Skeletal muscle tissue (tissue), 4 donors: ENCODE results near the gene C16orf78. TPM values are rescaled to one million over a fixed set of nuclear protein-coding genes. Genes with fewer than 3 reads are reported as not detected.

Source experiments
- H3K27ac ChIP-seq: one replicate; pipeline ENCODE4 v1.7.0; 2013; ENCODE audit warnings: mild to moderate bottlenecking, low read depth, low read length, inconsistent platforms
- H3K27me3 ChIP-seq, 3 donors: one replicate each; pipeline ENCODE4 v1.7.0; 2013; ENCODE audit warnings: low read length in 3 of 3; ENCODE audit not compliant: control insufficient read depth in 3 of 3, insufficient read depth in 3 of 3
- H3K36me3 ChIP-seq, 3 donors: one replicate each; pipeline ENCODE4 v1.7.0; 2013; ENCODE audit warnings: low read length in 3 of 3; ENCODE audit not compliant: control insufficient read depth in 3 of 3, insufficient read depth in 3 of 3
- H3K4me1 ChIP-seq, 3 donors: one replicate each; pipeline ENCODE4 v1.7.0; 2013; ENCODE audit warnings: low read length in 3 of 3, mild to moderate bottlenecking in 3 of 3; ENCODE audit not compliant: control insufficient read depth in 3 of 3, insufficient read depth in 3 of 3
- H3K4me3 ChIP-seq, 3 donors: one replicate each; pipeline ENCODE4 v1.7.0; 2013; ENCODE audit warnings: low read length in 3 of 3
- H3K9ac ChIP-seq, 3 donors: one replicate each; pipeline ENCODE4 v1.7.0; 2013; ENCODE audit warnings: low read length in 3 of 3, mild to moderate bottlenecking in 3 of 3, moderate library complexity in 2 of 3, low read depth in 1 of 3
- H3K9me3 ChIP-seq, 3 donors: one replicate each; pipeline ENCODE4 v1.7.0; 2013; ENCODE audit warnings: low read length in 3 of 3; ENCODE audit not compliant: control insufficient read depth in 3 of 3
- total RNA-seq: library from RNA; depleted of rRNA; stranded (reverse); fragments of >200 nt; gene quantifications from one replicate; pipeline ENCODE4 v1.2.3, GENCODE V29; 2014
- donor health status: Osteomylitis.

The C16orf78 gene
- total RNA-seq, 1 donor from 2014 or later = not detected

GRCh38 chr16:49348408-49349176 is 25.0 kb upstream of the C16orf78 start:
- Histone ChIP-seq H3K9me3 (no peaks in the 10 kb centered on the region), H3K36me3 (no peaks in the 10 kb centered on the region), H3K4me3 (no peak overlapping the region), H3K4me1 (peaks cover 0 to 4% (median 0%) of the 10 kb centered on the region in 3 donors), H3K27me3 (peaks cover 41 to 51% (median 42%) of the 10 kb centered on the region in 3 donors), H3K27ac (no peak overlapping the region), H3K9ac (no peak overlapping the region)

GRCh38 chr16:49349446-49350168 is 24.0 kb upstream of the C16orf78 start:
- H3K27ac ChIP-seq = no peak overlapping the region
- no peak overlapping the region for H3K9ac ChIP-seq
- peaks cover 35 to 44% (median 41%) of the 10 kb centered on the region in 3 donors for H3K27me3 ChIP-seq
- no peaks in the 10 kb centered on the region for H3K36me3 ChIP-seq
- H3K4me3 ChIP-seq = no peak overlapping the region
- peaks cover 0 to 4% (median 0%) of the 10 kb centered on the region in 3 donors for H3K4me1 ChIP-seq
- H3K9me3 ChIP-seq = no peaks in the 10 kb centered on the region

GRCh38 chr16:49350265-49351095 is 23.1 kb upstream of the C16orf78 start:
- Histone ChIP-seq H3K27me3 (peaks cover 35 to 50% (median 37%) of the 10 kb centered on the region in 3 donors), H3K4me1 (peaks cover 0 to 4% (median 0%) of the 10 kb centered on the region in 3 donors), H3K9ac (no peak overlapping the region), H3K27ac (no peak overlapping the region), H3K36me3 (no peaks in the 10 kb centered on the region), H3K4me3 (no peak overlapping the region), H3K9me3 (no peaks in the 10 kb centered on the region)

- H3K4me3 ChIP-seq = no peak overlapping the region
- H3K9me3 ChIP-seq = no peaks in the 10 kb centered on the region
- H3K27me3 ChIP-seq = peaks cover 35 to 50% (median 39%) of the 10 kb centered on the region in 3 donors
- no peaks in the 10 kb centered on the region for H3K36me3 ChIP-seq
- no peak overlapping the region for H3K9ac ChIP-seq
- no peak overlapping the region for H3K27ac ChIP-seq
- H3K4me1 ChIP-seq = peaks cover 0 to 4% (median 0%) of the 10 kb centered on the region in 3 donors
These were observed 22.5 kb upstream of the C16orf78 start for GRCh38 chr16:49351096-49351487.

DNA sequence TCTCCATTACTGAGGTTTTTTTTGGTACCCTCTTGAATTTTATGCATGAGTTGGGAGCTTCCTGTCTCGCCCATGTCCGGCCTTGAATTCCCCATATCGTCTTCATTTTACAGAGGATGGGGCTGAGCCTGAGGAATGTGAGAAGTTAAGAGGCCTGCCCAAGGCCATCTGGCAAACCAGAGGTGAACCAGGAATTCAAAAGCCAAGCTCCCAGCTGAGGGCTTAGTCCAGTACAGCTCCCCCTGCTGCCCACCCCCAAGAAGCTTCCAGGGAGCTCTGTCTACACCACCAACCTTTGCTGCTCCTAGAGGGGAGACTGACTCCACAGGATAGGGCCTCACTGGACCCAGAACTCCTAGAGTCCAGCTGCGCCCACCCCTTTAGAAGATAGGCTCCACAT is 20.7 kb upstream of the C16orf78 start:
- Histone ChIP-seq H3K4me3 (no peak overlapping the region), H3K27ac (no peak overlapping the region), H3K9me3 (no peaks in the 10 kb centered on the region), H3K4me1 (peaks cover 0 to 4% (median 0%) of the 10 kb centered on the region in 3 donors), H3K27me3 (peaks cover 28 to 53% (median 32%) of the 10 kb centered on the region in 3 donors), H3K36me3 (no peaks in the 10 kb centered on the region), H3K9ac (no peak overlapping the region)

DNA sequence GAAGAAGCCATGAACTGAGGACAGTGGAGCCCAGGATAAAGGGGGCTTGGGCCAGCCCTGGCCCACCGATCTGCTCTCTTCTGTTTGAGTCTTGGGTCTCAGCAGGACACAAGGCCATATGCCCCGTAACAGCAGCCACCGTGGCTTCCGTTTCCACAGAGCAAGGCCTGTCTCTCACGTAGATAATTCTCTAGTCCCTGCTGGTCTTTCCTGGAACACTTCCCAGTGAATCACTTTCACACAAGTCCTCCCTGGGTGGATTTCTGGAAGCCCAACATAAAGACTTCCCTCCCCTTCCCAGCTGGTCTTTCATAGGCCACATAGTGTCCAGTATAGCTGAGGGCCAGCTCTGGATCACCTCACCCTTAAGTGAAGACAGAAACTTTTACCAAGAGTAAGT is 19.9 kb upstream of the C16orf78 start:
- H3K9me3 ChIP-seq = no peaks in the 10 kb centered on the region
- peaks cover 28 to 55% (median 28%) of the 10 kb centered on the region in 3 donors for H3K27me3 ChIP-seq
- H3K4me3 ChIP-seq = no peak overlapping the region
- no peak overlapping the region for H3K9ac ChIP-seq
- no peak overlapping the region for H3K27ac ChIP-seq
- no peaks in the 10 kb centered on the region for H3K36me3 ChIP-seq
- peaks cover 0 to 4% (median 0%) of the 10 kb centered on the region in 3 donors for H3K4me1 ChIP-seq

- no peaks in the 10 kb centered on the region for H3K36me3 ChIP-seq
- no peaks in the 10 kb centered on the region for H3K9me3 ChIP-seq
- peaks cover 23 to 53% (median 25%) of the 10 kb centered on the region in 3 donors for H3K27me3 ChIP-seq
- peaks cover 0 to 4% (median 0%) of the 10 kb centered on the region in 3 donors for H3K4me1 ChIP-seq
- H3K9ac ChIP-seq = no peak overlapping the region
- no peak overlapping the region for H3K4me3 ChIP-seq
- H3K27ac ChIP-seq = no peak overlapping the region
These were observed 19.5 kb upstream of the C16orf78 start for GRCh38 chr16:49354101-49354500.

DNA sequence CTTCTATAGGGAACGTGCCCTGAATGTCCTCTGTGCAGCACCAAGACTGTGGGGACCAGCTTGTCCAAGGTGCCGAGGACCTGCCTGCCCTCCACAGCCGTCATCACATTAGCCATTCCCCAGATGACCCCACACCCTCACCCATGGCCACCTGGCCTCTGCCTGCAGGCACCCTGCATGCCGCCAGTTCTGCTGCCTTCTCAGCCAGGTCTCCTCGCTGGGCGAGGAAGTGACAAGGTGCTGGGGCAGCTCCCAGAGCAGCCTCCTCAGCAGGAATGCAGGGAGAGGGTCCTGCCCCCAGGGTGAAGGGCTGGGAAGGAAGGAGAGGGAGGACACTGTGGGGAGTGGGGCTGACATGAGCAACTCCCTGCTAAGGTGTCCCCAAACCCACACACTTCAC is 18.6 kb upstream of the C16orf78 start:
- no peaks in the 10 kb centered on the region for H3K9me3 ChIP-seq
- no peak overlapping the region for H3K4me3 ChIP-seq
- peaks cover 0 to 4% (median 0%) of the 10 kb centered on the region in 3 donors for H3K4me1 ChIP-seq
- H3K9ac ChIP-seq = no peak overlapping the region
- no peak overlapping the region for H3K27ac ChIP-seq
- no peaks in the 10 kb centered on the region for H3K36me3 ChIP-seq
- peaks cover 17 to 46% (median 19%) of the 10 kb centered on the region in 3 donors for H3K27me3 ChIP-seq

- Histone ChIP-seq H3K27ac (no peak overlapping the region), H3K9ac (no peak overlapping the region), H3K36me3 (no peaks in the 10 kb centered on the region), H3K4me1 (no peaks in the 10 kb centered on the region), H3K27me3 (peaks cover 10 to 43% (median 12%) of the 10 kb centered on the region in 3 donors), H3K9me3 (no peaks in the 10 kb centered on the region), H3K4me3 (no peak overlapping the region)
These were observed 17.5 kb upstream of the C16orf78 start for GRCh38 chr16:49355933-49356665.
